AG09309 (cell line): ENCODE measurements around the gene TMEM14C.
"Not testable (repeated sequence)": the region's sequence is repeated elsewhere in the genome, so short reads cannot be mapped to it uniquely, and the experiment has no call there.

Experiments used
- DNase-seq: peaks from one replicate; pipeline ENCODE4 v3.0.0-alpha.2; 2010; ENCODE audit warnings: low read depth
- H3K4me3 ChIP-seq: 2 replicates; pipeline ENCODE4 v1.5.1; 2011; ENCODE audit warnings: mild to moderate bottlenecking, low read depth, low read length, moderate library complexity; ENCODE audit not compliant: control insufficient read depth
- CTCF ChIP-seq: IDR thresholded peaks from 2 replicates; pipeline ENCODE4 v1.5.1; 2011; ENCODE audit warnings: mild to moderate bottlenecking, low read depth, low read length, inconsistent platforms; ENCODE audit not compliant: insufficient read depth, control insufficient read depth; ENCODE audit errors: missing control alignments

Gene TMEM14C

GRCh38 chr6:10695086-10695657 lies 27.7 kb upstream of the TMEM14C start:
- peak overlapping the region; percentile 91 for H3K4me3 ChIP-seq
- TF ChIP-seq CTCF = no peak
- no peak for DNase-seq

- TF ChIP-seq CTCF = no peak
These were observed 26.2 kb upstream of the TMEM14C start for GRCh38 chr6:10696655-10697054.

GRCh38 chr6:10713962-10714361 lies 8.9 kb upstream of the TMEM14C start:
- DNase-seq = no peak
- no peak overlapping the region for H3K4me3 ChIP-seq
- no peak for TF ChIP-seq CTCF

More at GRCh38 chr6:10696655-10697054, 26.2 kb upstream of the TMEM14C start:
- DNase-seq = no peak
- no peak overlapping the region for H3K4me3 ChIP-seq

GRCh38 chr6:10719296-10719963 lies 3.4 kb upstream of the TMEM14C start:
- H3K4me3 ChIP-seq = no peak overlapping the region
- no peak for DNase-seq
- no peak for TF ChIP-seq CTCF

GRCh38 chr6:10719964-10720264 lies 3.0 kb upstream of the TMEM14C start:
- no peak for TF ChIP-seq CTCF
- no peak overlapping the region for H3K4me3 ChIP-seq
- no peak for DNase-seq

- no peak overlapping the region for H3K4me3 ChIP-seq
- no peak for DNase-seq
- TF ChIP-seq CTCF = no peak
These were observed 2.5 kb upstream of the TMEM14C start for GRCh38 chr6:10720265-10720959.

- DNase-seq, H3K4me3 ChIP-seq: not testable (repeated sequence)
These were observed 1.7 kb upstream of the TMEM14C start for GRCh38 chr6:10720960-10721849.
